AG09319 (cell line): ENCODE data around the gene NRXN2.

Experiments
- DNase-seq: peaks from one replicate; pipeline ENCODE4 v3.0.0-alpha.2; 2010; ENCODE audit warnings: low read depth; ENCODE audit errors: extremely low read depth
- TF ChIP-seq, protein P1 (sequence below): IDR thresholded peaks from 2 replicates; pipeline ENCODE4 v1.5.1; 2011; ENCODE audit warnings: low read depth, mild to moderate bottlenecking, inconsistent platforms, low read length, moderate library complexity

The NRXN2 gene

GRCh38 chr11:64647019-64647779, 75.8 kb downstream of the NRXN2 start:
- TF ChIP-seq, protein P1, sequence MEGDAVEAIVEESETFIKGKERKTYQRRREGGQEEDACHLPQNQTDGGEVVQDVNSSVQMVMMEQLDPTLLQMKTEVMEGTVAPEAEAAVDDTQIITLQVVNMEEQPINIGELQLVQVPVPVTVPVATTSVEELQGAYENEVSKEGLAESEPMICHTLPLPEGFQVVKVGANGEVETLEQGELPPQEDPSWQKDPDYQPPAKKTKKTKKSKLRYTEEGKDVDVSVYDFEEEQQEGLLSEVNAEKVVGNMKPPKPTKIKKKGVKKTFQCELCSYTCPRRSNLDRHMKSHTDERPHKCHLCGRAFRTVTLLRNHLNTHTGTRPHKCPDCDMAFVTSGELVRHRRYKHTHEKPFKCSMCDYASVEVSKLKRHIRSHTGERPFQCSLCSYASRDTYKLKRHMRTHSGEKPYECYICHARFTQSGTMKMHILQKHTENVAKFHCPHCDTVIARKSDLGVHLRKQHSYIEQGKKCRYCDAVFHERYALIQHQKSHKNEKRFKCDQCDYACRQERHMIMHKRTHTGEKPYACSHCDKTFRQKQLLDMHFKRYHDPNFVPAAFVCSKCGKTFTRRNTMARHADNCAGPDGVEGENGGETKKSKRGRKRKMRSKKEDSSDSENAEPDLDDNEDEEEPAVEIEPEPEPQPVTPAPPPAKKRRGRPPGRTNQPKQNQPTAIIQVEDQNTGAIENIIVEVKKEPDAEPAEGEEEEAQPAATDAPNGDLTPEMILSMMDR, result no peak
- no peak for DNase-seq

DNA sequence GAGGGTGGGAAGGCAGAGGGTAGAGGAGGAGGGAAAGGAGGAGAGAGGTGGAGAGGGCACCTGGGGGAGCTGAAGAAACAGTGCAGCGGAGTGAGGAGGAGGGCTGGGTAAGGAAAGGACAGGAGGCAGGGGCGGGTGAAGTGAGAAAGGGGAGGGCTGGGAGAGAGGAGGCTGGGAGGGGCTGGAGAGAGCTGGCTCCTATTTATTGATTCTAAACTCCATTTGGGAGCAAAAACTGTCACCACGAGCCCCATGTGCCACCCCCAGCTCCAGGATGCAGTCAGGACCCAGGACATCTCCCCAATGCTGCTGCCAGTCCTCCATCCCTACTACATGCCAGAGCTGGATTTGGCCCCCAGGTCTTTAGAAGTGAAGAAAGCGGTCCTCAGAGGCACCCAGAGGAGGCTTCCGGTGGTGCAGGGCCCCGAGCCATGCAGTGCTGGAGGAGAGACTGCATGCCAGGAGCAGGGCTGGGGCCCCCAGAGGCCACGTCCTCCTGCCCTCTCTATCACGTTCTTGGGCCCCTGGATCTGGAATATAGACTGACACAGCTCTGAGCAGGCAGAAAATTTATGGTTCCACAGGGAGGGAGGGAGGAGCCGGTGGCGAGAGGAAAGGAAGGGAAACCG, 78.2 kb downstream of the NRXN2 start:
- TF ChIP-seq, protein P1, result no peak
- DNase-seq, result no peak

DNA sequence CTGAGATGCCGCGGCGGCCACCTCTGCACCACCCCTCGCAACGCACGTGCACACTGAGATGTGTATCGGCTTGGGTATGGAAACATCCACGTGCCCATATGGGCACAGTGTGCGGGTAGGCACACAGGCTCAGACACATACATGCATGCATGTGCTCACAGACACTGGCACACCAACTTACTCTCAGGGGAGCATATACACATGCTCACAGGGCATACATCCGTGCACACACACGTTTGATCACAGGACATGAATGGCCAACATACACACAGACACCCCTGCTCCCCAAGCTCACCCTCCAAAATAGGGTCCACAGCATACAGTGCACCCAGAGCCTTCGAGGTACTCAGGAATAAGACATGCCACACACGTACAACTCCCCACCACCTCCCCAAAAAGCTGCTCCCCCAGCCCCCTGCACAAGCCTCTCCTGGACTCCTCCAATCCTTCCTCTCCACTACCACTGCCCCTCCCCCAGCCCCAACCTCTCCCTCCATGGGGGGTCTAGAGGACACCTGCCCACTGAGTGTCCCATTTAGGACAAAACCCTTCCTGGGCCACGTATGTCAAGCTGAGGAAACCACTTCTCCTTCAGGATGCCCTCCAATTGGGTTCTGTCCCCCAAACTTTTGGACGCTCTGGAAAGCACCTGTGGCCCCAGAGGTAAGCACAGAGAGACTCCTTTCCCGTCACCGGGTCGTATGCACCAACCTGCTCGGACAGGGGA, 78.9 kb downstream of the NRXN2 start:
- TF ChIP-seq, protein P1, result no peak
- DNase-seq, result no peak

DNA sequence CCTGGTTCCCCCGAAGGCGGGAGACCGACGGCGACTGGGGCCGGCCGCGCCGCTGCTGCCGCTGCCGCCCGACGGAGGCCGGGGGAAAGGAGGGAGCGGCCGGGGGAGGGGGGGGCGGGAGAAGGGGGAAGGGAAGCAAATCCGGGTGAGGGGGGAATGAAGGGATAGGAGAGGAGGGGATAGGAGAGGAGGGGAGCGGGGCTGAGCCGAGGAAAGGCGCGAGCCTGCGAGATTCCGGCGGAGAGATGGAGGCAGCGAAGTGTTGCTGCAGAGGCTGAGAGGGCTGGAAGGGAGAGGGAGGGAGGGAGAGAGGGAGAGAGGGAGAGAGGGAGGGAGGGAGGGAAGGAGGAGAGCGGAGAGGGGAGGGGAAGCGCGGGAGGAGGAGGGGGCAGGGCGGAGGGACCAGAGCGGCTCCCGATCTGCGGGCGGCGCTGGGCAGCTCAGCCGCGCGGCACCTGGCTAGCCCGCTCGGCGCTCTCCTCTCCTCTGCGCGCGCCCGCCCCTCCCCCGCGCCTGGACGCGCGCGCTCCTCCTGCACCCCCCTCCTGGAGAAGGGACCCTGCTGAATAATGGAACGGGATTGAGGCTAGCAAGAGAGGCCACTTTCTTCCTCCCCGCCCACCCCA, 79.6 kb downstream of the NRXN2 start:
- no peak for DNase-seq
- TF ChIP-seq, protein P1, result no peak

- TF ChIP-seq, protein P1, result no peak
- DNase-seq, result no peak
Observed at GRCh38 chr11:64642871-64643255, 80.1 kb downstream of the NRXN2 start.

- TF ChIP-seq, protein P1, result no peak
Observed at GRCh38 chr11:64642418-64642735, 80.6 kb downstream of the NRXN2 start.

More at GRCh38 chr11:64642418-64642735, 80.6 kb downstream of the NRXN2 start:
- no peak for DNase-seq
